ENCODE data around the gene TENM4.

The TENM4 gene

GRCh38 chr11:78603792-78604191, 837.0 kb downstream of the TENM4 start:
- no peak for DNase-seq

Measured in CD4-positive, alpha-beta T cell treated with Interleukin-6 for 4 hours (primary cell).